GM20000 (cell line): ENCODE measurements around the gene CASP7.
"Not testable (repeated sequence)": the region's sequence is repeated elsewhere in the genome, so short reads cannot be mapped to it uniquely, and the experiment has no call there.

Experiments used
- DNase-seq: peaks from one replicate; pipeline ENCODE4 v3.0.0; 2012; ENCODE audit warnings: low spot score
- CTCF ChIP-seq: IDR thresholded peaks from 2 replicates; pipeline ENCODE4 v1.5.1; 2012; ENCODE audit warnings: mild to moderate bottlenecking, control low read depth; ENCODE audit errors: extremely low read depth, missing control alignments

Gene CASP7

GRCh38 chr10:113644185-113645120 lies 35.3 kb upstream of the CASP7 start:
- DNase-seq, result no peak

GRCh38 chr10:113646336-113647201 lies 33.1 kb upstream of the CASP7 start:
- no peak for DNase-seq
- no peak for TF ChIP-seq CTCF

More at GRCh38 chr10:113644185-113645120, 35.3 kb upstream of the CASP7 start:
- TF ChIP-seq CTCF, result no peak

- no peak for DNase-seq
- TF ChIP-seq CTCF, result no peak
These were observed 31.9 kb upstream of the CASP7 start for GRCh38 chr10:113647812-113648211.

- no peak for DNase-seq
These were observed 31.2 kb upstream of the CASP7 start for GRCh38 chr10:113648478-113648877.

GRCh38 chr10:113650172-113650571 lies 29.5 kb upstream of the CASP7 start:
- no peak for TF ChIP-seq CTCF
- no peak for DNase-seq

More at GRCh38 chr10:113648478-113648877, 31.2 kb upstream of the CASP7 start:
- TF ChIP-seq CTCF, result no peak

- TF ChIP-seq CTCF, result no peak
- no peak for DNase-seq
These were observed 28.7 kb upstream of the CASP7 start for GRCh38 chr10:113651021-113651420.

- no peak for TF ChIP-seq CTCF
- no peak for DNase-seq
These were observed 27.8 kb upstream of the CASP7 start for GRCh38 chr10:113651898-113652297.

GRCh38 chr10:113652456-113652855 lies 27.3 kb upstream of the CASP7 start:
- DNase-seq, result not testable (repeated sequence)
